Ishikawa (cell line): ENCODE data around the gene PRR12.

Experiments
- EGR1 ChIP-seq: IDR thresholded peaks from 2 replicates; pipeline ENCODE4 v1.6.1; 2012
- EP300 ChIP-seq: IDR thresholded peaks from 2 replicates; pipeline ENCODE4 v1.6.1; 2012; ENCODE audit warnings: borderline replicate concordance
- FOXM1 ChIP-seq: IDR thresholded peaks from 2 replicates; pipeline ENCODE4 v1.6.1; 2012; ENCODE audit warnings: low read depth, borderline replicate concordance

DNA sequence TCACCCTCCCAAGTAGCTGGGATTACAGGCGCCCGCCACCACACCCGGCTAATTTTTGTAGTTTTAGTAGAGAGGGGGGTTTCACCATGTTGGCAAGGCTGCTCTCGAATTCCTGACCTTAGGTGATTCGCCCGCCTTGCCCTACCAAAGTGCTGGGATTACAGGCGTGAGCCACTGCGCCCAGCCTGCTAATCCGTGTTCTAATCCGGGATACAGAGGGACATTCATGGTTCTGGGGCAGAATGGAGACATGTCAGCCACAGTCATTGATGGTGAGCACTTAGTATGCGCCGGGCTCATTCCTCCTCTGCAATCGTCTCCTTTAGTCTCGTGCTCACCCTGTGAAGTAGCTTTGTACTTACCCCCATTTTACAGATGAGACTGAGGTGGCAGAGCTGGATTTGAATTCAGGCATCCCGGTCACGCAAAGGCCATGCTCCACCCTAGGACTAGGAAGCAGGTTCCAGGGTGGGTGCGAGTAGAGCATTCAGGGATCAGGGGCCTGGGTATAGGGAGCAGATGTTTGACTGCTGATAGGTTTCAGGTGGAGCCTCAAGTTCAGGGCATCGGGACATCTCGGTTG, 40.7 kb downstream of the PRR12 start:
- TF ChIP-seq EP300 (no peak), FOXM1 (no peak), EGR1 (no peak)
